Measurements from ENCODE around the gene DONSON.

- TF ChIP-seq CTCF (IDR thresholded peaks at IDR 0.05; ENCODE audit: low read depth, low read length) (no peak), POLR2A (IDR thresholded peaks at IDR 0.05; ENCODE audit: extremely low read depth, insufficient read length) (no peak), MAX (IDR thresholded peaks at IDR 0.05; ENCODE audit: low read depth, low read length) (no peak), MYC (IDR thresholded peaks at IDR 0.05; ENCODE audit: low read depth, low read length) (no peak)
These were observed 43.9 kb downstream of the DONSON start for GRCh38 chr21:33544451-33545195.
